Common myeloid progenitor, CD34-positive (primary cell): ENCODE results near the gene GZF1.

Experiments
- CTCF ChIA-PET: fragments of 350-600 bp; sonication (Branson Sonifier 250); formaldehyde crosslinking; loops from one replicate; lab custom pipeline; 2021; ENCODE audit warnings: antibody characterized with exemption; lab: Charles Lee
- POLR2A ChIA-PET: fragments of 350-600 bp; sonication (Branson Sonifier 250); formaldehyde crosslinking; loops from one replicate; lab custom pipeline; 2021; ENCODE audit warnings: antibody characterized with exemption; lab: Charles Lee
- DNase-seq, 3 donors: peaks; one replicate each; pipeline versions ENCODE4 v3.0.0 to v3.0.0-alpha.2; 2013
- H3K27ac ChIP-seq, 2 experiments: 1 replicate in 1 of 2; 2 replicates in 1 of 2; pipeline ENCODE4 v1.7.0; 2013; ENCODE audit warnings: inconsistent platforms in 2 of 2, low read length in 2 of 2, mild to moderate bottlenecking in 2 of 2, low read depth in 1 of 2, moderate library complexity in 1 of 2; ENCODE audit not compliant: severe bottlenecking in 2 of 2, insufficient read depth in 1 of 2, poor library complexity in 1 of 2
- H3K27me3 ChIP-seq, 5 experiments: replicated peaks in 2 of 5; 1 replicate in 3 of 5; 2 replicates in 2 of 5; pipeline versions ENCODE4 v1.6.1 to v1.7.0; 2013; ENCODE audit warnings: low read length in 4 of 5, mild to moderate bottlenecking in 2 of 5, moderate library complexity in 2 of 5, inconsistent platforms in 1 of 5; ENCODE audit not compliant: insufficient read depth in 5 of 5, control insufficient read depth in 4 of 5
- H3K36me3 ChIP-seq, 4 experiments: 1 replicate in 2 of 4; 2 replicates in 2 of 4; pipeline versions ENCODE4 v1.6.1 to v1.7.0; 2013; ENCODE audit warnings: low read length in 3 of 4, control low read depth in 1 of 4, mild to moderate bottlenecking in 1 of 4; ENCODE audit not compliant: control insufficient read depth in 4 of 4, insufficient read depth in 4 of 4
- H3K4me1 ChIP-seq, 4 experiments: 1 replicate in 3 of 4; 2 replicates in 1 of 4; pipeline versions ENCODE4 v1.6.1 to v1.7.1; 2013; ENCODE audit warnings: low read length in 3 of 4, mild to moderate bottlenecking in 3 of 4, control low read depth in 1 of 4, inconsistent platforms in 1 of 4, moderate library complexity in 1 of 4; ENCODE audit not compliant: control insufficient read depth in 4 of 4, insufficient read depth in 4 of 4; ENCODE audit errors: control extremely low read depth in 1 of 4
- H3K4me3 ChIP-seq, 7 experiments: 1 replicate in 4 of 7; 2 replicates in 3 of 7; pipeline versions ENCODE4 v1.5.1 to v1.7.0; 2013; ENCODE audit warnings: mild to moderate bottlenecking in 7 of 7, low read length in 6 of 7, moderate library complexity in 6 of 7, inconsistent platforms in 2 of 7, low read depth in 2 of 7, control low read depth in 1 of 7; ENCODE audit not compliant: insufficient read depth in 4 of 7, control insufficient read depth in 1 of 7; ENCODE audit errors: extremely low read depth in 1 of 7
- H3K9me3 ChIP-seq, 5 experiments: 1 replicate in 4 of 5; 2 replicates in 1 of 5; pipeline versions ENCODE4 v1.6.1 to v1.7.1; 2013; ENCODE audit warnings: low read length in 4 of 5, mild to moderate bottlenecking in 2 of 5, inconsistent platforms in 1 of 5, low read depth in 1 of 5, moderate library complexity in 1 of 5; ENCODE audit not compliant: control insufficient read depth in 4 of 5, insufficient read depth in 2 of 5; ENCODE audit errors: control extremely low read depth in 1 of 5
- WGBS: methylation state at CpG from one replicate; pipeline ENCODE4 v1.1.5; 2013; ENCODE audit not compliant: insufficient coverage; 5-methylcytosine and 5-hydroxymethylcytosine counted together

GZF1 gene

GRCh38 chr20:23350196-23350903 is 11.6 kb upstream of the GZF1 start, which contains the start of gene NXT1:
Gene NXT1, plus strand, starts transcription at chr20:23350791. Its CDS starts 3,251 bp downstream, at chr20:23354042.
- peak within 1 kb of the TSS; percentile 60 to 97 (median 84) for H3K4me3 ChIP-seq
- peak within 1 kb of the TSS; percentile 85 to 90 for H3K27ac ChIP-seq
- DNase-seq: peak; percentile 96 to 98 (median 97)
- no peaks in the 10 kb centered on the region for H3K9me3 ChIP-seq
- ChIA-PET CTCF (interaction anchor here (0.6 to 3.4 kb wide), 19 partner anchors 9 to 669 kb away, joined by 3 to 36 read pairs (median 4); partner anchors contain the start of genes GZF1 and NAPB), POLR2A (interaction anchor here (1.2 to 2.3 kb wide), 8 partner anchors 8 to 71 kb away, joined by 3 to 17 read pairs (median 6); partner anchors contain the start of genes GZF1 and NAPB)
- WGBS: 0% methylated on average over 58 of the region's 65 CpGs
- H3K4me1 ChIP-seq: peaks cover 18 to 29% (median 26%) of the 10 kb centered on the region in 4 experiments
- no peaks in the 10 kb centered on the region for H3K27me3 ChIP-seq
- peaks cover 0 to 25% (median 17%) of the 10 kb centered on the region in 4 experiments for H3K36me3 ChIP-seq

- Histone ChIP-seq H3K9me3 (no peaks in the 10 kb centered on the region), H3K27ac (peak overlapping the region; percentile 85 to 90), H3K4me1 (peaks cover 18 to 29% (median 26%) of the 10 kb centered on the region in 4 experiments), H3K36me3 (peaks cover 0 to 33% (median 20%) of the 10 kb centered on the region in 4 experiments), H3K4me3 (peak overlapping the region; percentile 60 to 97 (median 84)), H3K27me3 (no peaks in the 10 kb centered on the region)
- WGBS: 3% methylated on average over 35 of the region's 64 CpGs
- POLR2A ChIA-PET: interaction anchor here (1.5 to 2.3 kb wide), 4 partner anchors 7 to 14 kb away, joined by 4 to 17 read pairs (median 8); partner anchors contain the start of gene GZF1
- CTCF ChIA-PET: interaction anchor here (0.9 to 3.4 kb wide), 8 partner anchors 9 to 666 kb away, joined by 3 to 36 read pairs (median 4); partner anchors contain the start of genes GZF1 and NAPB
- peak; percentile 46 to 76 (median 66) for DNase-seq
These were observed 10.8 kb upstream of the GZF1 start for GRCh38 chr20:23350904-23351838.

DNA sequence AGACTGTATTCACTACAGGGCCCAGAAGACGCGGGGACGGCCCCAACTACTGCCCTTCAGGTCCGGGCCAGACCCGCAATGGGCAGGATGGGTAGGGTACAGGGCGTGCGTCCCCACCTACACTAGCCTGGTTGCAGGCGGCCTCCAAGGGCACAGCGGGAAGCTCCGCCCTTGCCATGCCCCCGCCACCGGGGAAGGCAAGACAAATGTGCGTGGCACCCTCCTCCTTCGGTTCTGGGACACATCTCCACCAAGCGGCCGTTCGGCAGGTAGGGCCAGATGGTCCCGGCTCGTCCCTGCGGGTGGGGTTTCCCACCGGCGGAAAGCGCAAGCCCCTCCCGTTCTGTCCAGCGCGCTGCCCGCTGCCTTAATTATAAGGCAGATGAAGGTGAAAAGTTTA is 5.8 kb upstream of the GZF1 start:
- ChIA-PET POLR2A (no interaction called here), CTCF (interaction anchor here (0.6 to 1.2 kb wide), 2 partner anchors 16 to 504 kb away, joined by 3 read pairs; no protein-coding TSS in a partner anchor)
- Histone ChIP-seq H3K4me3 (no peak overlapping the region), H3K9me3 (no peaks in the 10 kb centered on the region), H3K27me3 (no peaks in the 10 kb centered on the region), H3K4me1 (peaks cover 24 to 43% (median 33%) of the 10 kb centered on the region in 4 experiments), H3K36me3 (peaks cover 0 to 35% (median 21%) of the 10 kb centered on the region in 4 experiments), H3K27ac (no peak overlapping the region)
- WGBS: 98% methylated on average over 20 of the region's 27 CpGs
- no peak for DNase-seq

GRCh38 chr20:23357767-23358562 is 4.0 kb upstream of the GZF1 start:
- 0% methylated on average over 69 of the region's 71 CpGs for WGBS
- peak overlapping the region; percentile 68 to 90 for H3K27ac ChIP-seq
- no peaks in the 10 kb centered on the region for H3K27me3 ChIP-seq
- H3K4me1 ChIP-seq: peaks cover 20 to 40% (median 28%) of the 10 kb centered on the region in 4 experiments
- H3K9me3 ChIP-seq: no peaks in the 10 kb centered on the region
- H3K4me3 ChIP-seq: peak overlapping the region; percentile 83 to 95 (median 86)
- peak; percentile 100 for DNase-seq
- CTCF ChIA-PET: interaction anchor here (1.0 to 4.6 kb wide), 9 partner anchors 9 to 482 kb away, joined by 3 to 36 read pairs (median 4); partner anchors contain the start of genes NAPB and NXT1
- peaks cover 0 to 32% (median 20%) of the 10 kb centered on the region in 4 experiments for H3K36me3 ChIP-seq
- POLR2A ChIA-PET: interaction anchor here (0.7 to 1.2 kb wide), 3 partner anchors 8 to 64 kb away, joined by 3 to 6 read pairs (median 3); partner anchors contain the start of gene NXT1

DNA sequence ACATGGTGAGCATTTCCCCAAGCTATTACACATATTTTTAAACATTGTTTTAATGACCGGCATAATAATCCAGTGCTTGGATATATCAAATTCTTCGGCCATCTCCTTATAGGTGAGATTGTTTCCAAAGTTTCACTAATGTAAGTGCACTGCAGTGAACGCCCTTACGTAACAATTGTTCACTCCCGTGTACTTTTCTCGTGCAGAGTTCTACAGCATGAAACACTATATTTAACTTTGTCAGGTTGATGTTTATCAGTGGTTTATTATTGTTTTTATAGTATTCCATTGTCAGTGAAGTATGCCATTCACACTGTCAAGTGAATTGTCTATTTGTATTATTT is 3.4 kb upstream of the GZF1 start:
- peak overlapping the region in 1 of 2 experiments; percentile 65 for H3K27ac ChIP-seq
- peaks cover 22 to 45% (median 33%) of the 10 kb centered on the region in 4 experiments for H3K4me1 ChIP-seq
- H3K27me3 ChIP-seq: no peaks in the 10 kb centered on the region
- ChIA-PET CTCF (interaction anchor here (1.1 to 4.6 kb wide), 6 partner anchors 8 to 483 kb away, joined by 3 to 36 read pairs (median 4); partner anchors contain the start of gene NXT1), POLR2A (interaction anchor here (1.0 kb wide), 1 partner anchor 8 kb away, joined by 6 read pairs; the partner anchor contains the start of gene NXT1)
- H3K36me3 ChIP-seq: peaks cover 0 to 28% (median 19%) of the 10 kb centered on the region in 4 experiments
- peak overlapping the region in 6 of 7 experiments; percentile 43 to 89 (median 85) for H3K4me3 ChIP-seq
- DNase-seq: no peak
- H3K9me3 ChIP-seq: no peaks in the 10 kb centered on the region
- 64% methylated on average over 2 of the region's 6 CpGs for WGBS
